SK-N-SH (cell line): ENCODE measurements around the gene WDR87.

Experiments used
- CTCF ChIP-seq: fragments of 200-600 bp; sonication (generic); IDR thresholded peaks from 2 replicates; pipeline ENCODE4 v1.6.1; 2017; ENCODE audit warnings: antibody characterized with exemption, mild to moderate bottlenecking, moderate library complexity
- NFIC ChIP-seq: IDR thresholded peaks from 2 replicates; pipeline ENCODE4 v1.4.0; 2012; ENCODE audit warnings: borderline replicate concordance
- POLR2AphosphoS5 ChIP-seq: IDR thresholded peaks from 2 replicates; pipeline ENCODE4 v1.6.1; 2012; ENCODE audit warnings: low read depth, low read length
- RAD21 ChIP-seq: IDR thresholded peaks from 2 replicates; pipeline ENCODE4 v1.6.1; 2012; ENCODE audit warnings: mild to moderate bottlenecking, low read length
- ZBTB33 ChIP-seq: IDR thresholded peaks from 2 replicates; pipeline ENCODE4 v1.4.0; 2012; ENCODE audit warnings: low read depth, borderline replicate concordance

GRCh38 chr19:37953171-37953917 is 47.0 kb upstream of the WDR87 start:
- no peak for TF ChIP-seq RAD21
- no peak for TF ChIP-seq ZBTB33
- TF ChIP-seq POLR2AphosphoS5, result no peak
- TF ChIP-seq CTCF, result no peak
- no peak for TF ChIP-seq NFIC
